Stimulated activated CD4-positive, alpha-beta T cell treated with anti-CD3 and anti-CD28 coated beads, Interleukin-1b, Interleukin-23, amount 100 ng/mL, for 4 hours (primary cell): ENCODE results near the gene DDX42.
"Not testable (repeated sequence)": the region's sequence is repeated elsewhere in the genome, so short reads cannot be mapped to it uniquely, and the experiment has no call there.

Source experiments
- DNase-seq, 2 donors: peaks; one replicate each; pipeline ENCODE4 v3.0.0-alpha.2; 2020; ENCODE audit warnings: low read depth in 2 of 2

The DDX42 gene

GRCh38 chr17:63840591-63841349, 66.8 kb downstream of the DDX42 start:
- DNase-seq = no peak

- DNase-seq = no peak
These were observed 67.6 kb downstream of the DDX42 start for GRCh38 chr17:63841350-63842172.

- no peak for DNase-seq
These were observed 68.2 kb downstream of the DDX42 start for GRCh38 chr17:63842173-63842539.

- peak; percentile 99 for DNase-seq
These were observed 68.8 kb downstream of the DDX42 start, which contains the start of gene SMARCD2 for GRCh38 chr17:63842540-63843386. TSS of gene SMARCD2 (minus strand) at chr17:63842685. CDS start at chr17:63842674, 11 bp downstream.

GRCh38 chr17:63843387-63843888, 69.5 kb downstream of the DDX42 start:
- not testable (repeated sequence) for DNase-seq

GRCh38 chr17:63843910-63844677, 70.1 kb downstream of the DDX42 start:
- DNase-seq = no peak

- DNase-seq = no peak
These were observed 71.5 kb downstream of the DDX42 start for GRCh38 chr17:63845509-63845908.

GRCh38 chr17:63847525-63848249, 73.7 kb downstream of the DDX42 start:
- DNase-seq = no peak

- DNase-seq = peak; percentile 96 to 97
These were observed 75.1 kb downstream of the DDX42 start for GRCh38 chr17:63848834-63849689.

- DNase-seq = no peak
These were observed 76.4 kb downstream of the DDX42 start for GRCh38 chr17:63850401-63850800.

GRCh38 chr17:63853260-63853659, 79.3 kb downstream of the DDX42 start:
- DNase-seq = no peak

GRCh38 chr17:63854709-63855108, 80.7 kb downstream of the DDX42 start:
- no peak for DNase-seq

- DNase-seq = no peak
These were observed 81.2 kb downstream of the DDX42 start for GRCh38 chr17:63855185-63855584.

- not testable (repeated sequence) for DNase-seq
These were observed 82.5 kb downstream of the DDX42 start for GRCh38 chr17:63856425-63856824.

GRCh38 chr17:63859257-63859656, 85.3 kb downstream of the DDX42 start:
- DNase-seq = no peak

- DNase-seq = not testable (repeated sequence)
These were observed 92.7 kb downstream of the DDX42 start for GRCh38 chr17:63866625-63867024.
